Gastrocnemius medialis (tissue), 4 donors: ENCODE data around the gene CDH4.

ENCODE experiments used
- CTCF ChIP-seq, 5 experiments: fragments of 450-650 bp in 3 of 5; fragments of 200-600 bp in 2 of 5; sonication (generic) in 2 of 5; IDR thresholded peaks in 4 of 5; conservative IDR thresholded peaks in 1 of 5; 1 replicate in 4 of 5; 2 replicates in 1 of 5; pipeline ENCODE4 v1.5.1; 2016 to 2019; ENCODE audit warnings: antibody characterized with exemption in 5 of 5, mild to moderate bottlenecking in 3 of 5, moderate library complexity in 3 of 5
- POLR2A ChIP-seq, 2 donors: fragments of 450-650 bp; IDR thresholded peaks; one replicate each; pipeline ENCODE4 v1.6.1; 2017; ENCODE audit warnings: antibody characterized with exemption in 2 of 2, mild to moderate bottlenecking in 2 of 2, moderate library complexity in 2 of 2

GRCh38 chr20:61634376-61635145, 382.5 kb downstream of the CDH4 start:
- TF ChIP-seq CTCF (IDR thresholded peaks at IDR 0.05 in 4 of 5, conservative IDR thresholded peaks at IDR 0.05 in 1 of 5) (no peak), POLR2A (IDR thresholded peaks at IDR 0.05) (no peak)
